ENCODE results near the gene SLC41A2.

- TF ChIP-seq POLR2A (IDR thresholded peaks at IDR 0.05) (no peak), CTCF (IDR thresholded peaks at IDR 0.05) (no peak)
Measured at GRCh38 chr12:104997541-104997940, 39.5 kb upstream of the SLC41A2 start.
